DOHH2 (cell line): ENCODE results near the gene CACNB4.

Source experiments
- CTCF ChIP-seq: fragments of 200-600 bp; sonication (generic); IDR thresholded peaks from one replicate; pipeline ENCODE4 v1.5.1; 2014; ENCODE audit warnings: antibody characterized with exemption, mild to moderate bottlenecking, low read depth, low read length; ENCODE audit not compliant: poor library complexity, severe bottlenecking
- EZH2phosphoT487 ChIP-seq: fragments of 200-600 bp; sonication (generic); IDR thresholded peaks from 2 replicates; pipeline ENCODE4 v1.6.1; 2017; ENCODE audit warnings: borderline replicate concordance, mild to moderate bottlenecking, antibody characterized with exemption, low read length, moderate library complexity, mixed read lengths

- no peak for TF ChIP-seq CTCF
- no peak for TF ChIP-seq EZH2phosphoT487
Observed at GRCh38 chr2:152126664-152127063, 27.8 kb upstream of the CACNB4 start.
